Measurements from ENCODE around the gene MAF. TPM values are rescaled to one million over a fixed set of nuclear protein-coding genes. Genes with fewer than 3 reads are reported as not detected.

MAF gene
- total and polyA plus RNA-seq, 2 experiments from 2014 or later: 0.91 to 2.5 TPM

DNA sequence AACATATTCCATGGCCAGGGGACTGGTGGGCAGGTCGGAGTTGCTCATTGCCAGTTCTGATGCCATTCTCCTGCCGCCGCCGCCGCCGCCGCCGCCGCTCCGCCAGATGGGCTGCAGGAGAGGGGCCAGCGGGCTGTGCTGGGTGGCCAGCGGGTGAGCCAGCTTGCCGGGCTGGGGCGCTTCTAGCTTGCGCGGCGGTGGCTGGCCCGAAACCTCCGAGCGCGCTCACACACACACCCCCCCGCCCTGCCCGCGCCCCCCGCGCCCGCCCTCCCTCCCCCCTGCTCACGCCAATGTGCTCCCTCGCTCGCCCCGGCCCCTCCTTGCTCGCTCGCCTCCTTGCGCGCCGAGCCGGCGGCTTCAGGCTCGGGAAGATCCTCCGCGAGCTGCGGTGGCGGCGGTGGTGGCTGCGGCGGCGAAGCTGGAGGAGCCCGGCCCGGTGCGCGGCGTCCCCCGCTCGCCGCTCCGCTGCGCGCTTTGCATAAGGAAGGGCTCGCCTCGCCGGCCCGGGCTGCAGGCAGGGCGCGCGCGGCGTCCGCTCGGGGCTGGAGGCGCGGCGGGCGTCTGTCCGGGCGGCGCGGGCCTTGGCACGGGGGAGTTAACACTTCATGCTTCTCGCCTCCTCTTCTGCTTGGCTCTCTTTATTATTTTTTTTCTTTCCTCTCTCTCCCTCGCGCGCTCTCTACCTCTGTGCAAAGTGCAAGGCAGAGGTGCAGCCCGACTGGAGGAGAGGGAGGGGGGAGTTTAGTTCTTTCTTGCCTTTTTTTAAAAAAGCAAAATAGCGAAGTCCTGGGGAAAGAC is 500 bp downstream of the MAF start (continued):
- TF ChIP-seq ZNF462 (CRISPR knock-in tag; IDR thresholded peaks at IDR 0.05) (no peak), NANOG (IDR thresholded peaks at IDR 0.05; ENCODE audit: borderline replicate concordance) (no peak), STAT1 (IDR thresholded peaks at IDR 0.05; ENCODE audit: unreplicated experiment) (no peak), EZH2 (IDR thresholded peaks at IDR 0.05; ENCODE audit: low read depth, unreplicated experiment) (no peak), ZNF114 (CRISPR knock-in tag; IDR thresholded peaks at IDR 0.05) (no peak), JUNB (IDR thresholded peaks at IDR 0.05; ENCODE audit: unreplicated experiment) (no peak), POLR2AphosphoS5 (IDR thresholded peaks at IDR 0.05; ENCODE audit: low read depth) (no peak)
- TF ChIP-seq, protein P1, sequence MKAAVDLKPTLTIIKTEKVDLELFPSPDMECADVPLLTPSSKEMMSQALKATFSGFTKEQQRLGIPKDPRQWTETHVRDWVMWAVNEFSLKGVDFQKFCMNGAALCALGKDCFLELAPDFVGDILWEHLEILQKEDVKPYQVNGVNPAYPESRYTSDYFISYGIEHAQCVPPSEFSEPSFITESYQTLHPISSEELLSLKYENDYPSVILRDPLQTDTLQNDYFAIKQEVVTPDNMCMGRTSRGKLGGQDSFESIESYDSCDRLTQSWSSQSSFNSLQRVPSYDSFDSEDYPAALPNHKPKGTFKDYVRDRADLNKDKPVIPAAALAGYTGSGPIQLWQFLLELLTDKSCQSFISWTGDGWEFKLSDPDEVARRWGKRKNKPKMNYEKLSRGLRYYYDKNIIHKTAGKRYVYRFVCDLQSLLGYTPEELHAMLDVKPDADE (IDR thresholded peaks at IDR 0.05): no peak
- TF ChIP-seq, protein P2, sequence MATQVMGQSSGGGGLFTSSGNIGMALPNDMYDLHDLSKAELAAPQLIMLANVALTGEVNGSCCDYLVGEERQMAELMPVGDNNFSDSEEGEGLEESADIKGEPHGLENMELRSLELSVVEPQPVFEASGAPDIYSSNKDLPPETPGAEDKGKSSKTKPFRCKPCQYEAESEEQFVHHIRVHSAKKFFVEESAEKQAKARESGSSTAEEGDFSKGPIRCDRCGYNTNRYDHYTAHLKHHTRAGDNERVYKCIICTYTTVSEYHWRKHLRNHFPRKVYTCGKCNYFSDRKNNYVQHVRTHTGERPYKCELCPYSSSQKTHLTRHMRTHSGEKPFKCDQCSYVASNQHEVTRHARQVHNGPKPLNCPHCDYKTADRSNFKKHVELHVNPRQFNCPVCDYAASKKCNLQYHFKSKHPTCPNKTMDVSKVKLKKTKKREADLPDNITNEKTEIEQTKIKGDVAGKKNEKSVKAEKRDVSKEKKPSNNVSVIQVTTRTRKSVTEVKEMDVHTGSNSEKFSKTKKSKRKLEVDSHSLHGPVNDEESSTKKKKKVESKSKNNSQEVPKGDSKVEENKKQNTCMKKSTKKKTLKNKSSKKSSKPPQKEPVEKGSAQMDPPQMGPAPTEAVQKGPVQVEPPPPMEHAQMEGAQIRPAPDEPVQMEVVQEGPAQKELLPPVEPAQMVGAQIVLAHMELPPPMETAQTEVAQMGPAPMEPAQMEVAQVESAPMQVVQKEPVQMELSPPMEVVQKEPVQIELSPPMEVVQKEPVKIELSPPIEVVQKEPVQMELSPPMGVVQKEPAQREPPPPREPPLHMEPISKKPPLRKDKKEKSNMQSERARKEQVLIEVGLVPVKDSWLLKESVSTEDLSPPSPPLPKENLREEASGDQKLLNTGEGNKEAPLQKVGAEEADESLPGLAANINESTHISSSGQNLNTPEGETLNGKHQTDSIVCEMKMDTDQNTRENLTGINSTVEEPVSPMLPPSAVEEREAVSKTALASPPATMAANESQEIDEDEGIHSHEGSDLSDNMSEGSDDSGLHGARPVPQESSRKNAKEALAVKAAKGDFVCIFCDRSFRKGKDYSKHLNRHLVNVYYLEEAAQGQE (IDR thresholded peaks at IDR 0.05; ENCODE audit: unreplicated experiment): no peak

Measured in GM23338 (cell line).